ENCODE data around the gene PCNT.

Gene PCNT

GRCh38 chr21:46350981-46351380 lies 27.0 kb downstream of the PCNT start:
- no peak for TF ChIP-seq EZH2phosphoT487 (IDR thresholded peaks at IDR 0.05; ENCODE audit: borderline replicate concordance, low read length)
- no peak for TF ChIP-seq CTCF (IDR thresholded peaks at IDR 0.05; ENCODE audit: low read depth, low read length, poor library complexity, severe bottlenecking)
- Histone ChIP-seq H3K9me2 (replicated peaks; ENCODE audit: control insufficient read depth, low read length) (no peaks in the 10 kb centered on the region), H3K27ac (ENCODE audit: low read depth, low read length) (no peak overlapping the region), H3K27me3 (ENCODE audit: control insufficient read depth, low read length) (no peaks in the 10 kb centered on the region), H4K20me1 (ENCODE audit: control insufficient read depth, insufficient read depth, low read depth, low read length) (no peaks in the 10 kb centered on the region), H3K9me3 (ENCODE audit: control insufficient read depth, insufficient read depth, low read length) (no peaks in the 10 kb centered on the region), H3K4me3 (ENCODE audit: low read length) (no peak overlapping the region), H3K4me2 (ENCODE audit: low read length) (no peak overlapping the region), H3F3A (ENCODE audit: control insufficient read depth, insufficient read depth) (no peaks in the 10 kb centered on the region), H3K36me3 (ENCODE audit: control insufficient read depth, low read length) (peaks cover 91% of the 10 kb centered on the region), H3K79me2 (ENCODE audit: control insufficient read depth, low read length) (peaks cover under 1% of the 10 kb centered on the region; the same call in 1 of the 2 replicates), H3K4me1 (ENCODE audit: control insufficient read depth, low read length) (peaks cover 5% of the 10 kb centered on the region)

DNA sequence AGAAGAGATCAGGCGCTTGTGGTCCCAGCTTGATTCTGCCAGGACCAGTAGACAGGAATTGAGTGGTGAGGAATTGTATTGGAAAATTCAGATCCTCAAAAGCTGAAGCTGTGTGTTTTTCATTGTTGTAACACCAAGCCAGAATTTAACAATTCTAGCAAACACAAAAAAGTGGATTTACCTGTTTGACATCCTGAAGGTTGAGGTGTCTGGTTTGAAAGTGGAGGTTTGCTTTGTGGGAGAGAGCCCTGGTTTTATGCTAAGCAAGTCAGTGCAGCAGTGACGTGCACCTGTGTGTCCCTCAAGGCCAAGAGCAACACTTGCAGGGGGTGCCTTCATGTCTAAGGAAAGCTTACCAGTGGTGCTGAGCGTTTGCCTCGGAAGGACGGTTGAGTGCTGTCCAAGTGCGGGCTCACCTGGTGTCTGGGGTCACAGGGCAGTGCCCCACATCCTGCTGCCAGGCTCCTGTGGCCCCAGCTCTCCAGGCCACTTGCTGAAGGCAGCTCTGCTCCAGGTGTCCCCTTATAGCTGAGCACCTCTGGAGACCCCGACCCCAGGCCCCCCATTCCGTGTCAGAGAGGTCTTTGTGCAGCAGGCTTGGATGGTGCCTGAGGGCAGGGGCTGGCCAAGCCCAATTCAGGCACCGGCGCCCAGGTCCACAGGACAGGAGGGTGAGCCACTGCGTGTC lies 27.7 kb downstream of the PCNT start:
- Histone ChIP-seq H3F3A (ENCODE audit: control insufficient read depth, insufficient read depth) (no peaks in the 10 kb centered on the region), H3K4me3 (ENCODE audit: low read length) (no peak overlapping the region), H3K9me2 (replicated peaks; ENCODE audit: control insufficient read depth, low read length) (no peaks in the 10 kb centered on the region), H3K79me2 (ENCODE audit: control insufficient read depth, low read length) (no peaks in the 10 kb centered on the region), H3K4me1 (ENCODE audit: control insufficient read depth, low read length) (peaks cover 11% of the 10 kb centered on the region), H3K9me3 (ENCODE audit: control insufficient read depth, insufficient read depth, low read length) (no peaks in the 10 kb centered on the region), H3K27me3 (ENCODE audit: control insufficient read depth, low read length) (no peaks in the 10 kb centered on the region), H3K36me3 (ENCODE audit: control insufficient read depth, low read length) (peaks cover 92% of the 10 kb centered on the region), H4K20me1 (ENCODE audit: control insufficient read depth, insufficient read depth, low read depth, low read length) (no peaks in the 10 kb centered on the region), H3K27ac (ENCODE audit: low read depth, low read length) (no peak overlapping the region), H3K4me2 (ENCODE audit: low read length) (no peak overlapping the region)
- no peak for TF ChIP-seq EZH2phosphoT487 (IDR thresholded peaks at IDR 0.05; ENCODE audit: borderline replicate concordance, low read length)
- no peak for TF ChIP-seq CTCF (IDR thresholded peaks at IDR 0.05; ENCODE audit: low read depth, low read length, poor library complexity, severe bottlenecking)

DNA sequence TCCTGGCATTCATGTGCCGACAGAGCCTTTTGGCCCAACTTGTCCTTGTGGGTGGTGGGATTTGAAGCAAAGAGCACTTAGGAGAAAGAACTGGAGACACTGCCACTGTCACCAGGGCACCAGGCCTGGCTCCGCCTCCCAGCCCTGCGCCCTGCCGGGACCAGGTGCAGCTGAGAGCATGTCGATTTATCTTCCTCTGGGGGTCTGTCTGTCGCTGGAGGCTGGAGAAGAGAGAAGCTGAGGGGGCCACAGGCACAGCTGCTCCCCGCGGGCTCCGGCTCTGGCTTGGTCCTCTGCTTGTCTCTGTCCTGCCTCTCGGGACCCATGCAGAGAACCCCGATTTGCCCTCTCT lies 28.2 kb downstream of the PCNT start:
- TF ChIP-seq EZH2phosphoT487 (IDR thresholded peaks at IDR 0.05; ENCODE audit: borderline replicate concordance, low read length) (no peak), CTCF (IDR thresholded peaks at IDR 0.05; ENCODE audit: low read depth, low read length, poor library complexity, severe bottlenecking) (no peak)
- Histone ChIP-seq H3K4me2 (ENCODE audit: low read length) (no peak overlapping the region), H3K4me3 (ENCODE audit: low read length) (no peak overlapping the region), H3K27ac (ENCODE audit: low read depth, low read length) (no peak overlapping the region), H3K9me3 (ENCODE audit: control insufficient read depth, insufficient read depth, low read length) (no peaks in the 10 kb centered on the region), H3F3A (ENCODE audit: control insufficient read depth, insufficient read depth) (no peaks in the 10 kb centered on the region), H3K4me1 (ENCODE audit: control insufficient read depth, low read length) (peaks cover 17% of the 10 kb centered on the region), H4K20me1 (ENCODE audit: control insufficient read depth, insufficient read depth, low read depth, low read length) (no peaks in the 10 kb centered on the region), H3K79me2 (ENCODE audit: control insufficient read depth, low read length) (no peaks in the 10 kb centered on the region), H3K9me2 (replicated peaks; ENCODE audit: control insufficient read depth, low read length) (no peaks in the 10 kb centered on the region), H3K36me3 (ENCODE audit: control insufficient read depth, low read length) (peaks cover 92% of the 10 kb centered on the region), H3K27me3 (ENCODE audit: control insufficient read depth, low read length) (no peaks in the 10 kb centered on the region)

All from DOHH2 (cell line).